ENCODE measurements around the gene POLR1H.

Gene POLR1H

DNA sequence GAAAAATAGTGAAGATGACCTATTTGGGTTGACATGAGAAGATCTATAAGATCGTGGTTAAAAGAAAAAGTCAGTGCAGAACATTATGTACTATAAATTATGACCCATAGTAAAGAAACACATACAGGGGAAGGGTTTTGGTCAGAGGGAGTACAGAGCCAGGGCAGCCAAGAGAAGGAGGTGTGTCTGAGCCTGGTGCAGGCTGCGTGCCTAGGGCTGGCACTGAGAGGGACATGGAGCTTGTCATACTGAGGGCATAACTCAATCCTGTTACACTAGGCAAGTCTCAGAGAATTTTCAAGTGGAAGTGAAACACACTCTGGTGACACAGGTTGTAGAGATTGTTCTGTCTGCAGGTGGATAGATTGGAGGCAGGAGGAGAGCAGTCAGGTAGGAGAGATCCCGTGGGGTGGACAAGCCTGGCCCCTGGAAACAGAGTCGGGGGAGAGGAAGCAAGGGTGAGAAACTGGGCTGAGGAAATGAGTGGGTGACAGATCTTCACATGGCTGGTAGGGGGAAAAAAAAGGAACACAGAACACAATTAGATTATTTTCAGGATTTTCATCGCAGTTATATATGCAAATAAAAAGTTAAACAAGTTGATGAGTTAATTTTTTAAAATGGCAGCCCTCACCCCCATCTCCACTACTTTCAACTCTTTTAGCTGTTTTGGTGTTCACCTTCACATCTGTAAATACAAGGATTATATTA lies 33.0 kb downstream of the POLR1H start:
- DNase-seq (ENCODE audit: low read depth) = no peak

- no peak for DNase-seq (ENCODE audit: low read depth)
Observed at GRCh38 chr6:30096829-30097228, 35.8 kb downstream of the POLR1H start.

- no peak for DNase-seq (ENCODE audit: low read depth)
Observed at GRCh38 chr6:30097902-30098768, 37.1 kb downstream of the POLR1H start.

- no peak for DNase-seq (ENCODE audit: low read depth)
Observed at GRCh38 chr6:30100154-30100553, 39.1 kb downstream of the POLR1H start.

DNA sequence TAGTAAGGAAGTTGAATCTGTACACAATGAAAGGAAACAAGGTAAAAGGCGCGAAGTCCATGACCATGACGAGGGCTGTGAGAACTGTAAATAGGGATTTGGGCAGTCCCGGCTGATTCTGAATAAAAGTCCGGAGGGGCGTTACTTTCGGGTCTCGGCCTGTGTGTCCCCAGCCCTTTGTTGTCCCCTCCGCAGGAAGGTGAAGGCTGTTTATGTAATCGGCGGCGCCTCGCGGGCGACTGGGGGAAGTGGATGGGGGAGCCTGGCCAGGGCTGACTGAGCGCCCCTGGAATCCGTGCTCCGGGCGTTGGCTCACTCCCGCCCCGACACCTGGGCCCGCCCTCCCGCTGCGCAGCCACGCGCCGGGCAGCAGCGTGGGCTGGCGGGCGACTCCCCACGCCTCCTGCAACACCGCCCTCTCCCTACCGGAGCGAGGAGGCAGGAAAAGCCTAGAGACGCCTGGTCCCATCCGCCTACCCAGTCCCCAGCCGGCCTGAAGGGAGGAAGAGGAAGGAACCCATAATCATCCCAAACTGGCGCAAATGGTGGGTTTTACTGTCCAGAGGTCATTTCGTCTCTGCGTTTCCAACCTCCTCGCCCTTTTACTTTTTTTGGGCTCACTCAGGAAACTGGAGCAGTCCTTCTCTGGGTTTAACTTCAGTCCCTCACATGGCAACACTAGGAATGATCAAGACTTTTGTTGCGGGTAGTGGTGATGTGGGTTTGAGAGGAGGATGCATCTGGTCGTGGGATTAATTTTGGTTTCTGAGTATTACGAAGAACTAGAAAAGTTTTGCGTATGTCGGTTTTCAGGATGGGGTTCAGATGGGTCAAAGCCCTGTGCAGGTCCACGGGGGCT lies 39.7 kb downstream of the POLR1H start:
- DNase-seq (ENCODE audit: low read depth) = no peak

DNA sequence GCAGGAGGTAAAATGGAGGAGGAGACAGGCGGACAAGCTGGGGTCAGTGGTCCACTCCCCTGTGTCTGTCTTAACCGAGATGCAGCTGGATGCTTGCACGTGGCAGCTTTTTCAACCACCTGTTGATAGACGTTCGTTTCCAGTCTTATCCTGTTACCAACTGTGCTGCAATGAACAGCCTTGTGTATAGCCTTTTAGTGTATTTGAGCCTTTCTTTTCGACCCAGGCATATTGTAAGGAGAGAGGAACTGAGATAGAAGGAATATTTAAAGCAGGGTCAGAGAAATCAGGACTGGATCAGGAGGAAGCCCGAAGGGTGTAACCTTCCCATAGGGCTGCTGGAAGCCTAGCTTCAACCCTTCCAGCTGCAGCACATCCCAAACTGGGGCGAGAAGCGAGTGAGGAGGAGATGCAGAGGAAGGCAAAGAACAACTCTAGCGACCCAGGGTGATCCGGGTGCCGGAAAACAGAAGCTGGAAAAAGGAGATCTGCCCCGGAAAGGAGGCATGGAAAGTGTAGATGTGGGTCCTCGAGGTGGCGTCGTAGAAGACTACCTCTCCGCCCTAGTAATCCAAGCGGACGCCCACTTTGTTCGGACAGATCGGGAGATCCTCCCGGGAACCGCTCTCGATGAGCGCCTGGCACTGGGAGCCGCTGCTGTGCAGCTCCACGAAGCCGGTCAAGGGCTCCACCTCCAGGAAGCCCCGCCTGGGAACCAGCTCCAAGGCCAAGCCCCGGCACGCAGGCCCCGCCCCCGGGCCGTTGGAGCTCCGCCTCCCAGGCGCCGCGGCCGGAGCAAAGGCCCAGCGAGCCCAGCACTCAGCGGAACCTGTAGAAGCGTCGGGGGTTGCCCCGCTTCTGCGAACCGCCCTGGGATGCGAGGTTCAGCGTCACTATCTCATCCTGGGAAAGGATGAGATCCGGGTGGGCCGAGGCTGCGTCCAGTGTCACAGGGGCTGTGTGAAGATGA lies 40.7 kb downstream of the POLR1H start:
- DNase-seq (ENCODE audit: low read depth) = peak; percentile 37

DNA sequence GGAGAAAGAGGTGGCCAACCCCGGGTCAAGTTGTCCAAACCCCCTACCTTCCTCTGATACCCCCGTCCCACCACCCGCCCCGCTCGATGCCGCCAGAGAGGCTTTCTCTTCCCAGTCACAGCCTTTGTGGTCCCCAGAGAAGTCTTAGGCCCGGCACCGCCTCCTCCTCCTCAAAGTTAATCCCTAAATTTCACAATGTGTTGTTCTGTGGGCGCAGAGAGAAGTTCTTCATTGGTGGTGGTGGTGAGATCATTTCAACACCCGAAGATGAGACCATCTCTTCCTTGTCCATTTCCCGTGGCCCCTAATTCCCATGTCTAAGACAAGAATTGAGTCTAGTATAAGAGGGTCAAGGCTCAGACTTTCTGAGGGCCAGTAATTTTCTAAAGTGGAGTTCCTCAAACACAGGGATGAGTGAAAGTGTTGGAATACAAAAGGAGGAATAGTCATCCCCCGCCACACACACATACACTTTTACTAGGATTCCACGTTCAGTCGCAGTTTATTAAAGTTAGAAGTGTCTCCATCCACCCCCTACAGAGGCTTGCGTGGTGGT lies 41.4 kb downstream of the POLR1H start:
- DNase-seq (ENCODE audit: low read depth) = no peak

DNA sequence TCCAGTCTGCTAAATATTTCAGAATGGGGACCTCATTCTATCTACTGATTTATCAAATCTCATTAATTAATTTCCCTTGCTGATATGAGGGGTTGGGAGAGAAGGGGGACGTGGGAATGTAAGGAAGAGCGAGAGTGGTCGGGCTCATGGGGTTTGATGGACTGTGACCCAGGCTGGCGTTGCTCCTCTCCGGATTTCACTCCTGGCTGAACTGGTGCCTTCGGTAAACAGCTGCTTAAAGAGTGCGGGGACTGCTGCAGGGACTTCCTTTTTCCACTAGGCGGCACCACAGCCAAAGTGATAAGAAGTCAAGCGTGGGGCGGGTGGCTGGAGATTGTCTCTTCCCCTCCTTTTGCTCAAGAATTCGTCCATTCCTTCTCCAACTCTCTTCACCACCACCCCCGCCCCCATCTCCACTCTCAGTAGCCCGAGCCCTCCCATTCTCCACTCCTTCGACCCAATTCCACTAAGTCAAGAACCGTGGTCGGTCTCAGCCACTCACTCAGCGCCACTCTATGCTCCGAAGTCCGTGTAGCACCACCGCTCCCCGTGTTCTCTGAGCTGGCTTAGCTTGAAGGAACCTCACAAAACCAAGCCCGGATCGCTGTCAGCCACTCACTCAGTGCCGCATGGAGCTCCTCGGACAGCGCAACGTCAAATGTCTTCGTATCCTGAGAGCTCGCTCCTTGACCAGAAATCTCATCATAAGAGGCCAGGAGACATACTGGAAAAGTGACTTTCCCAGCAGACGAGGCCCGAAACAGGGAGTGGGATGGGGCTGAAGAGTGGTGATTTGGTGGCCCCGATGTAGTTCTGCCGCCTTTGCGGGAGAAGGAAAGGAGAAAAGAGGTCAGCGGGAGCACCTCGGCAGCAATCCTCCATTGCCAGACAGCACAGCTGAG lies 42.2 kb downstream of the POLR1H start:
- peak; percentile 35 for DNase-seq (ENCODE audit: low read depth)

DNA sequence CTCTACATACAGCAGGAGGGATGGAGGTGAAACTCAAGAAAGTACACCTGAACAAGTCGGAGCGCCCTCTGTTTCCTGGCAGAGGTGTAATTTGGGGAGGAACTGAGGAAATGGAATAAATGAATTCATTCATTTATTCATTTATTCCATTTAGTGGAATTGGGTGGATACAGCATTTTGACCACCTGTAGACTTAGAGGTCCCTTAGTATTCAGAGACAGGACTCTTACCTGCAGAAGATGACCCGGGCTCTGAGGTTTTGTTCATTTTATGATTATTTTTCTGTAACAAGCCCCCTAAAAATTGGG lies 42.8 kb downstream of the POLR1H start:
- no peak for DNase-seq (ENCODE audit: low read depth)

DNA sequence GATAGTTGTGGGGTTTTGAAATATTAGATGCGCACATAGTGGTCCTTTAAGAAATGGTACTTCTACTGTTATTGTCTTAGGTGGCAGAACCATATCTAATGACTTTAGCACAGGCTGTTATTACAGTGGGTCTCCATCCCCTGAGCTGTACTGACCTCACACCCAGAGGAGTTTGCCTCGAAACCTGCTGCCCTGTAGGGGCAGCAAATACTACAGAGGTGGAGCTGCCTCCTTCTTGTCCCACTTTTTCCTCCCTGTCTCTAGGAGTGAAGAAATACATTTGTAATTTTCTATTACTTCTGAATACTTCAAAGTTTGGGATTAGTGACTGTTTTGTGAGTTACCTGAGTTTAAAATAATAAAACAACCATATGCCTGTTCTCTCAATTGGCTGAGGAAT lies 43.6 kb downstream of the POLR1H start:
- DNase-seq (ENCODE audit: low read depth) = no peak

DNA sequence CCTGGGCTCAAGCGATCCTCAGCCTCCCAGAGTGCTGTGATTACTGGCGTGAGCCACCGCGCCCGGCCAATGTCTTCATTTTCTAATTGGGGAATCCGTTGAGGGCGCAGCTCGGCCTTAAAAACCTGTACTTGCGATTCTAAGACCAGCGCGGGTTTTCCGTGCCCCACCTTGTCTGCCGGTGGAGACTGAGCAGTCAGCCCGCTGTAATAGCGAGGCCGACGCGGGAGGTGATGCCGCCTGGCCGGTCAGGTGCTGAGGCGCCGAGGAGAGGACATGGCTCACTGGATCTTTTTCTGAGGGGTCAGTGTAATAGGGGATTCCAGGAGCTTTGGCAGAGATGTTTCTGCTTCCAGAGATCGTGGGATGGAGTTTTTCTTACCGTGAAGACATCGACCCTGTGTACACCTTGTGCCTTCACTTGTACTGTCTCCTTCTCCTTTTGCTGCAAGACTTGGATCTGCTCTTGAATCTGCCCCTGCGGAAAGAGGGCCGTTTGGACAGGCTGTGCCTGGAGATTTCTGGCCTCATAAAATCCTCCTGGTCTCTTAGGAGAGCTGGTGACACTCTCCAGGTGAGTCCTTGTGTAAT lies 50.3 kb downstream of the POLR1H start:
- DNase-seq (ENCODE audit: low read depth) = no peak

DNA sequence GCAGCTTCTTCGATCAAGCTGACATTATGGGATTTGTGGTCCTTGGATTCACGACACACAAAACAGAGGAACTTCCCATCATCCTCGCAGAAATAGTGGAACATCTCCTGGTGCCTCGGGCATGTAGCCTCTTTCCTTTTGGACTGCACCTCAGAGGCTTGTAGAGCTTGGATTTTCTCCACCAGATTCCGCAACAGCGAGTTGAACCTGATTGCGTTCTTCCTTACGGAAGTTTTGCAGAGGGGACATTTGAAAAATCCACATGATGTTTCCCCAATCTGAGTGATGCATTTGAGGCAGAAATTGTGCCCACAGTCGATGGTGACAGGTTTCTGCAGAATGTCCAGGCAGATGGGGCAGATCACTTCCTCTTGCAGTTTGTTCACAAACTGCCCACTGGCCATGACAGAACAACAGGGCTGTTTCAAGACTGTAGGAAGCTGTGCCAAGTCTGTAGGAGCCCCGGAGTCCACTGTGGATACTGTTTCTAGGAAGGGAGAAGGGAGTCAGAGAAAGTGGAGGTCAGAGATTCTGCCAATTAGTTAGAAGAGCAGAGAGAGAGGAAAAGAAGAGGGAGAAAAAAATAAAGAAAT lies 51.4 kb downstream of the POLR1H start:
- no peak for DNase-seq (ENCODE audit: low read depth)

- no peak for DNase-seq (ENCODE audit: low read depth)
Observed at GRCh38 chr6:30113003-30113759, 52.1 kb downstream of the POLR1H start, which contains the start of gene TRIM31. Gene TRIM31 (minus strand): TSS chr6:30113090. CDS start chr6:30112805, 285 bp downstream.

- no peak for DNase-seq (ENCODE audit: low read depth)
Observed at GRCh38 chr6:30113841-30114240, 52.8 kb downstream of the POLR1H start.
